ENCODE data around the gene TPM1. TPM values are rescaled to one million over a fixed set of nuclear protein-coding genes. Genes with fewer than 3 reads are reported as not detected.

Gene TPM1
- total RNA-seq, 1 experiment from 2014 or later: 22.5 TPM

GRCh38 chr15:63085289-63085688, 42.7 kb downstream of the TPM1 start:
- BruUV-seq (replicated peaks): no TSS peak
- no peak overlapping the region for H3K4me3 ChIP-seq (replicated peaks in 1 of 2; ENCODE audit: low read depth in 1 of 2, low read length in 2 of 2)
- no peak overlapping the region for H3K4me2 ChIP-seq (ENCODE audit: low read length)
- H3K9me2 ChIP-seq (ENCODE audit: insufficient read depth): no peaks in the 10 kb centered on the region
- no peak for DNase-seq (ENCODE audit: low read depth, low spot score)
- H3K27ac ChIP-seq (ENCODE audit: low read depth, low read length): no peak overlapping the region
- ChIA-PET CTCF (interaction anchor here (2.1 kb wide), 1 partner anchor 37 kb away, joined by 5 read pairs; no protein-coding TSS in a partner anchor), RAD21 (ENCODE audit: low non-redundant PET in 1 of 2, low total read pairs in 2 of 2, uncharacterized antibody in 2 of 2, unreplicated experiment in 2 of 2) (no interaction called here), POLR2A (no interaction called here)
- no peaks in the 10 kb centered on the region for H3K36me3 ChIP-seq (ENCODE audit: control insufficient read depth in 1 of 2, insufficient read depth in 2 of 2, low read length in 2 of 2)
- no peaks in the 10 kb centered on the region for H4K20me1 ChIP-seq (ENCODE audit: insufficient read depth)
- H3K9ac ChIP-seq (ENCODE audit: low read length): no peak overlapping the region
- no peaks in the 10 kb centered on the region for H3K27me3 ChIP-seq (ENCODE audit: insufficient read depth, low read length)
- H3K9me3 ChIP-seq (ENCODE audit: control insufficient read depth in 1 of 2, insufficient read depth in 1 of 2, low read depth in 1 of 2, low read length in 2 of 2): no peaks in the 10 kb centered on the region
- no peak overlapping the region for H2AFZ ChIP-seq (ENCODE audit: low read depth, low read length, poor library complexity, severe bottlenecking)
- H3K4me1 ChIP-seq (ENCODE audit: control insufficient read depth in 1 of 2, insufficient read depth in 2 of 2, low read length in 2 of 2): peaks cover 9 to 19% of the 10 kb centered on the region in 2 experiments; a peak in 3 of 4 replicates
- H3K79me2 ChIP-seq (ENCODE audit: insufficient read depth, low read length): no peaks in the 10 kb centered on the region
- no peak for TF ChIP-seq SRF (IDR thresholded peaks at IDR 0.05; ENCODE audit: low read depth)
- TF ChIP-seq EZH2phosphoT487 (IDR thresholded peaks at IDR 0.05; ENCODE audit: borderline replicate concordance): no peak
- ATAC-seq: no peak
- intact Hi-C loops (cut with micrococcal nuclease): no loop called here

- BruUV-seq (replicated peaks): no TSS peak
- intact Hi-C loops (cut with micrococcal nuclease): no loop called here
- CTCF ChIA-PET: interaction anchor here (1.5 kb wide), 1 partner anchor 38 kb away, joined by 8 read pairs; no protein-coding TSS in a partner anchor
- no peak overlapping the region for H3K4me2 ChIP-seq (ENCODE audit: low read length)
- no peak for TF ChIP-seq RAD21 (IDR thresholded peaks at IDR 0.05; ENCODE audit: low read depth)
- no peak for TF ChIP-seq TCF7L2 (IDR thresholded peaks at IDR 0.05; ENCODE audit: borderline replicate concordance, extremely low read depth, insufficient read depth, insufficient read length)
- TF ChIP-seq FOSL1 (IDR thresholded peaks at IDR 0.05; ENCODE audit: low read depth): no peak
- TF ChIP-seq ZNF274 (IDR thresholded peaks at IDR 0.05; ENCODE audit: low read depth, low read length): no peak
- TF ChIP-seq ZBTB33 (IDR thresholded peaks at IDR 0.05; ENCODE audit: extremely low read depth, insufficient replicate concordance, low read length): no peak
- TF ChIP-seq SIN3A (IDR thresholded peaks at IDR 0.05; ENCODE audit: low read depth): no peak
- no peak for TF ChIP-seq YY1 (IDR thresholded peaks at IDR 0.05; ENCODE audit: extremely low read depth, insufficient replicate concordance, low read depth, low read length)
- no peak for TF ChIP-seq POLR2A (IDR thresholded peaks at IDR 0.05; ENCODE audit: borderline replicate concordance, extremely low read depth, insufficient read depth, insufficient read length)
- TF ChIP-seq ZFX (IDR thresholded peaks at IDR 0.05): no peak
- no peak for TF ChIP-seq EGR1 (IDR thresholded peaks at IDR 0.05; ENCODE audit: low read depth)
- no peak for TF ChIP-seq CEBPB (IDR thresholded peaks at IDR 0.05; ENCODE audit: low read depth)
- TF ChIP-seq SRF (IDR thresholded peaks at IDR 0.05; ENCODE audit: low read depth): no peak
- no peak for TF ChIP-seq JUND (IDR thresholded peaks at IDR 0.05)
- no peak for TF ChIP-seq MAX (IDR thresholded peaks at IDR 0.05)
- no peak for TF ChIP-seq EZH2phosphoT487 (IDR thresholded peaks at IDR 0.05; ENCODE audit: borderline replicate concordance)
- TF ChIP-seq, protein P1, sequence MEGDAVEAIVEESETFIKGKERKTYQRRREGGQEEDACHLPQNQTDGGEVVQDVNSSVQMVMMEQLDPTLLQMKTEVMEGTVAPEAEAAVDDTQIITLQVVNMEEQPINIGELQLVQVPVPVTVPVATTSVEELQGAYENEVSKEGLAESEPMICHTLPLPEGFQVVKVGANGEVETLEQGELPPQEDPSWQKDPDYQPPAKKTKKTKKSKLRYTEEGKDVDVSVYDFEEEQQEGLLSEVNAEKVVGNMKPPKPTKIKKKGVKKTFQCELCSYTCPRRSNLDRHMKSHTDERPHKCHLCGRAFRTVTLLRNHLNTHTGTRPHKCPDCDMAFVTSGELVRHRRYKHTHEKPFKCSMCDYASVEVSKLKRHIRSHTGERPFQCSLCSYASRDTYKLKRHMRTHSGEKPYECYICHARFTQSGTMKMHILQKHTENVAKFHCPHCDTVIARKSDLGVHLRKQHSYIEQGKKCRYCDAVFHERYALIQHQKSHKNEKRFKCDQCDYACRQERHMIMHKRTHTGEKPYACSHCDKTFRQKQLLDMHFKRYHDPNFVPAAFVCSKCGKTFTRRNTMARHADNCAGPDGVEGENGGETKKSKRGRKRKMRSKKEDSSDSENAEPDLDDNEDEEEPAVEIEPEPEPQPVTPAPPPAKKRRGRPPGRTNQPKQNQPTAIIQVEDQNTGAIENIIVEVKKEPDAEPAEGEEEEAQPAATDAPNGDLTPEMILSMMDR (IDR thresholded peaks at IDR 0.05 in 2 of 3, conservative IDR thresholded peaks at IDR 0.05 in 1 of 3; ENCODE audit: borderline replicate concordance in 1 of 3, insufficient read depth in 1 of 3, low read depth in 2 of 3, low read length in 2 of 3): no peak
- TF ChIP-seq EZH2 (IDR thresholded peaks at IDR 0.05): no peak
- TF ChIP-seq, protein P2, sequence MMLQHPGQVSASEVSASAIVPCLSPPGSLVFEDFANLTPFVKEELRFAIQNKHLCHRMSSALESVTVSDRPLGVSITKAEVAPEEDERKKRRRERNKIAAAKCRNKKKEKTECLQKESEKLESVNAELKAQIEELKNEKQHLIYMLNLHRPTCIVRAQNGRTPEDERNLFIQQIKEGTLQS (IDR thresholded peaks at IDR 0.05): no peak
- no peak overlapping the region for H3K4me3 ChIP-seq (replicated peaks in 1 of 2; ENCODE audit: low read depth in 1 of 2, low read length in 2 of 2)
- no peak overlapping the region for H3K9ac ChIP-seq (ENCODE audit: low read length)
- POLR2A ChIA-PET: no interaction called here
- no peaks in the 10 kb centered on the region for H3K27me3 ChIP-seq (ENCODE audit: insufficient read depth, low read length)
- no peaks in the 10 kb centered on the region for H3K36me3 ChIP-seq (ENCODE audit: control insufficient read depth in 1 of 2, insufficient read depth in 2 of 2, low read length in 2 of 2)
- no peaks in the 10 kb centered on the region for H3K9me2 ChIP-seq (ENCODE audit: insufficient read depth)
- ATAC-seq (no peak), DNase-seq (ENCODE audit: low read depth, low spot score) (no peak)
- H3K27ac ChIP-seq (ENCODE audit: low read depth, low read length): no peak overlapping the region
- H3K4me1 ChIP-seq (ENCODE audit: control insufficient read depth in 1 of 2, insufficient read depth in 2 of 2, low read length in 2 of 2): peaks cover 9 to 12% of the 10 kb centered on the region in 2 experiments; a peak in 3 of 4 replicates
- RAD21 ChIA-PET (ENCODE audit: low non-redundant PET in 1 of 2, low total read pairs in 2 of 2, uncharacterized antibody in 2 of 2, unreplicated experiment in 2 of 2): no interaction called here
- no peaks in the 10 kb centered on the region for H3K9me3 ChIP-seq (ENCODE audit: control insufficient read depth in 1 of 2, insufficient read depth in 1 of 2, low read depth in 1 of 2, low read length in 2 of 2)
- no peak overlapping the region for H2AFZ ChIP-seq (ENCODE audit: low read depth, low read length, poor library complexity, severe bottlenecking)
- no peaks in the 10 kb centered on the region for H4K20me1 ChIP-seq (ENCODE audit: insufficient read depth)
- H3K79me2 ChIP-seq (ENCODE audit: insufficient read depth, low read length): no peaks in the 10 kb centered on the region
Observed at GRCh38 chr15:63086271-63086670, 43.7 kb downstream of the TPM1 start.

All from HCT116 (cell line).